Tibial nerve (tissue), 4 donors: Measurements from ENCODE around the gene SATB1. TPM values are rescaled to one million over a fixed set of nuclear protein-coding genes. Genes with fewer than 3 reads are reported as not detected.

Source experiments
- DNase-seq, 2 donors: peaks; one replicate each; pipeline ENCODE4 v3.0.0-alpha.2; 2019; ENCODE audit warnings: low spot score in 2 of 2
- H3K27ac ChIP-seq, 4 donors: fragments of 200-600 bp; sonication (generic) in 3 of 4; one replicate each; pipeline ENCODE4 v1.5.1; 2017 to 2019; ENCODE audit warnings: mild to moderate bottlenecking in 1 of 4
- H3K27me3 ChIP-seq, 2 donors: fragments of 200-600 bp; sonication (generic) in 1 of 2; one replicate each; pipeline versions ENCODE4 v1.5.1 to v1.6.0; 2017 to 2019
- H3K36me3 ChIP-seq, 3 donors: fragments of 200-600 bp; sonication (generic); one replicate each; pipeline ENCODE4 v1.5.1; 2018 to 2019
- H3K4me1 ChIP-seq, 4 donors: fragments of 200-600 bp; sonication (generic) in 3 of 4; one replicate each; pipeline ENCODE4 v1.5.1; 2017 to 2019
- H3K4me3 ChIP-seq, 4 donors: fragments of 200-600 bp; sonication (generic) in 3 of 4; one replicate each; pipeline ENCODE4 v1.5.1; 2017 to 2019; ENCODE audit warnings: mild to moderate bottlenecking in 1 of 4, moderate library complexity in 1 of 4
- H3K9me3 ChIP-seq, 4 donors: fragments of 200-600 bp; sonication (generic) in 3 of 4; one replicate each; pipeline ENCODE4 v1.5.1; 2017 to 2019
- CTCF ChIP-seq, 5 experiments: fragments of 200-600 bp in 3 of 5; fragments of 450-650 bp in 2 of 5; sonication (generic) in 3 of 5; IDR thresholded peaks; one replicate each; pipeline ENCODE4 v1.5.1; 2016 to 2019; ENCODE audit warnings: antibody characterized with exemption in 5 of 5, mild to moderate bottlenecking in 3 of 5, moderate library complexity in 2 of 5
- EP300 ChIP-seq, 2 donors: sonication (generic); formaldehyde crosslinking; IDR thresholded peaks; one replicate each; pipeline ENCODE4 v1.6.1; 2017; ENCODE audit warnings: antibody characterized with exemption in 2 of 2, mild to moderate bottlenecking in 1 of 2
- POLR2A ChIP-seq, 2 donors: fragments of 450-650 bp; IDR thresholded peaks; one replicate each; pipeline ENCODE4 v1.6.1; 2017; ENCODE audit warnings: antibody characterized with exemption in 2 of 2, mild to moderate bottlenecking in 2 of 2, moderate library complexity in 2 of 2
- WGBS, 2 donors: methylation state at CpG; one replicate each; pipeline ENCODE4 v1.1.5; 2018; 5-methylcytosine and 5-hydroxymethylcytosine counted together
- total RNA-seq, 4 donors: library from RNA; depleted of rRNA; stranded (reverse); fragments of >200 nt; gene quantifications; one replicate each; pipeline ENCODE4 v1.1.0, GENCODE V29; 2016

Gene SATB1
- total RNA-seq, 4 donors from 2014 or later: 28.5 to 48.5 (median 42.8) TPM

- Histone ChIP-seq H3K4me3 (no peak overlapping the region), H3K36me3 (peaks cover 0 to 14% (median 0%) of the 10 kb centered on the region in 3 donors), H3K27me3 (no peaks in the 10 kb centered on the region), H3K9me3 (no peaks in the 10 kb centered on the region), H3K4me1 (no peaks in the 10 kb centered on the region), H3K27ac (no peak overlapping the region)
- TF ChIP-seq CTCF (IDR thresholded peaks at IDR 0.05) (no peak), POLR2A (IDR thresholded peaks at IDR 0.05) (no peak), EP300 (IDR thresholded peaks at IDR 0.05) (no peak)
- no peak for DNase-seq
- WGBS, 2 donors: 93% methylated on average over 9 of the region's 9 CpGs
Measured at GRCh38 chr3:18386274-18386890, 38.8 kb downstream of the SATB1 start.

- DNase-seq: no peak
- H3K27ac ChIP-seq: no peak overlapping the region
- peaks cover 0 to 14% (median 0%) of the 10 kb centered on the region in 3 donors for H3K36me3 ChIP-seq
- 91 to 95% methylated on average over 4 of the region's 4 CpGs for WGBS, 2 donors
- H3K4me3 ChIP-seq: no peak overlapping the region
- H3K4me1 ChIP-seq: no peaks in the 10 kb centered on the region
- H3K27me3 ChIP-seq: no peaks in the 10 kb centered on the region
- TF ChIP-seq CTCF (IDR thresholded peaks at IDR 0.05): no peak
- TF ChIP-seq EP300 (IDR thresholded peaks at IDR 0.05): no peak
- no peak for TF ChIP-seq POLR2A (IDR thresholded peaks at IDR 0.05)
- H3K9me3 ChIP-seq: no peaks in the 10 kb centered on the region
Measured at GRCh38 chr3:18385706-18386105, 39.4 kb downstream of the SATB1 start.

- H3K36me3 ChIP-seq: peaks cover 0 to 18% (median 0%) of the 10 kb centered on the region in 3 donors
- DNase-seq: no peak
- no peak for TF ChIP-seq EP300 (IDR thresholded peaks at IDR 0.05)
- no peak for TF ChIP-seq CTCF (IDR thresholded peaks at IDR 0.05)
- no peak for TF ChIP-seq POLR2A (IDR thresholded peaks at IDR 0.05)
- no peak overlapping the region for H3K4me3 ChIP-seq
- H3K27ac ChIP-seq: no peak overlapping the region
- no peaks in the 10 kb centered on the region for H3K4me1 ChIP-seq
- no peaks in the 10 kb centered on the region for H3K27me3 ChIP-seq
- no peaks in the 10 kb centered on the region for H3K9me3 ChIP-seq
Measured at GRCh38 chr3:18382760-18383369, 42.3 kb downstream of the SATB1 start.

GRCh38 chr3:18379647-18380046, 45.5 kb downstream of the SATB1 start:
- DNase-seq: no peak
- Histone ChIP-seq H3K4me3 (no peak overlapping the region), H3K27me3 (no peaks in the 10 kb centered on the region), H3K27ac (no peak overlapping the region), H3K4me1 (no peaks in the 10 kb centered on the region), H3K36me3 (peaks cover 0 to 35% (median 0%) of the 10 kb centered on the region in 3 donors), H3K9me3 (no peaks in the 10 kb centered on the region)
- no peak for TF ChIP-seq EP300 (IDR thresholded peaks at IDR 0.05)
- TF ChIP-seq POLR2A (IDR thresholded peaks at IDR 0.05): no peak
- TF ChIP-seq CTCF (IDR thresholded peaks at IDR 0.05): no peak
- 87 to 96% methylated on average over 2 of the region's 2 CpGs for WGBS, 2 donors

GRCh38 chr3:18378218-18378617, 46.9 kb downstream of the SATB1 start:
- 79 to 81% methylated on average over 2 of the region's 2 CpGs for WGBS, 2 donors
- Histone ChIP-seq H3K36me3 (peaks cover 0 to 46% (median 0%) of the 10 kb centered on the region in 3 donors), H3K27me3 (no peaks in the 10 kb centered on the region), H3K4me1 (no peaks in the 10 kb centered on the region), H3K4me3 (no peak overlapping the region), H3K9me3 (no peaks in the 10 kb centered on the region), H3K27ac (no peak overlapping the region)
- DNase-seq: no peak
- TF ChIP-seq EP300 (IDR thresholded peaks at IDR 0.05) (no peak), CTCF (IDR thresholded peaks at IDR 0.05) (no peak), POLR2A (IDR thresholded peaks at IDR 0.05) (no peak)
